Right ventricle myocardium inferior (tissue), 1 donor: Measurements from ENCODE around the gene PMVK. TPM values are rescaled to one million over a fixed set of nuclear protein-coding genes. Genes with fewer than 3 reads are reported as not detected.
"Not testable (repeated sequence)": the region's sequence is repeated elsewhere in the genome, so short reads cannot be mapped to it uniquely, and the experiment has no call there.

ENCODE experiments used
- ATAC-seq: fragments of 200-7000 bp; cut with Tn5 transposase; one replicate; pipeline ENCODE4 v1.9.1; 2020; ENCODE audit warnings: mild to moderate bottlenecking, moderate library complexity
- DNase-seq: peaks from one replicate; pipeline ENCODE4 v3.0.0; 2021; ENCODE audit errors: missing footprints
- intact Hi-C: fragments of 100-400 bp; cut with DNase I; formaldehyde crosslinking; loops from one replicate; pipeline ENCODE4 v1.11.0; 2022
- long read RNA-seq: library from polyadenylated mRNA; unstranded; transcript quantifications from one replicate; pipeline ENCODE4 v2.0.0, GENCODE V29; 2021
- total RNA-seq: library from RNA; stranded (reverse); fragmentation: NEBNext Ultra II Directional; extraction: Animal tissue kit (Norgen Biotek cat#: 25700); gene quantifications from one replicate; pipeline ENCODE4 v1.2.1, GENCODE V29; 2021
- donor health status: DM: no; HTN: yes; CAD: no; lungs with severe emphysema.

Gene PMVK
- 71.1 TPM for total RNA-seq
- long read RNA-seq, transcript PMVK-201 (5 exons, 1,280 nt), result major isoform, 70 of 73 reads
- long read RNA-seq, partial matches to known transcripts, result 1 of 73 reads
- long read RNA-seq, other reads (novel, unspliced or antisense), result 2 of 73 reads

DNA sequence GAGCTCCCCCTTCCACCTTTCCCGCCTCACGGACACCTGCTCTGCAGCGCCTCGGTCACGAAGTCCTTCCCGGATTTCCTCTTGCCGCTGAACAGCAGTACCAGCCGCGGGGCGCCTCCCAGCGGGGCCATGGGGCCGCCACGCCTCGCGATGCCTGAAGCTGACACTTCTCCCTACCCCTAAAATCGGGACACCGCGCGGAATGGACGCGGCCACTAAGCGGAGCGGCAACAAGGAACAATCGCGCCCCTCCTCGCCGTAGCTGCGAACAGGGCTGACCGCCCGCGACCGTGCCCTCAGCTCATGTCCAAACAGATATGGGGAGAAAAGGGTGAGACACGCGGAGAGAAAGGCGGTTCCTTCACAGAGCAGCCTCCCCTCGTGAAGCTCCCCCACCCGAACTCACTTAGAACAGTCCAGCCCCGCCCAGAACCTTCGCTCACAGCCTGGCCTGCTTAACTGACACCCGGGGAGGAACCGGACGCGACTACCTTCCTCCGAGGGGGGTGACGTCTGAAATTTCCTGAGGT lies at the start of gene PMVK:
PMVK (minus strand) TSS at position 165 of the 530 bp plus-strand sequence; CDS start at position 131, 34 bp downstream.
- intact Hi-C loops, result loop anchor here (2.0 kb wide), 4 partner anchors 26 to 378 kb away; partner anchors contain the start of genes SHC1 and UBE2Q1
- DNase-seq (peak; percentile 97), ATAC-seq (peak; percentile 96)

DNA sequence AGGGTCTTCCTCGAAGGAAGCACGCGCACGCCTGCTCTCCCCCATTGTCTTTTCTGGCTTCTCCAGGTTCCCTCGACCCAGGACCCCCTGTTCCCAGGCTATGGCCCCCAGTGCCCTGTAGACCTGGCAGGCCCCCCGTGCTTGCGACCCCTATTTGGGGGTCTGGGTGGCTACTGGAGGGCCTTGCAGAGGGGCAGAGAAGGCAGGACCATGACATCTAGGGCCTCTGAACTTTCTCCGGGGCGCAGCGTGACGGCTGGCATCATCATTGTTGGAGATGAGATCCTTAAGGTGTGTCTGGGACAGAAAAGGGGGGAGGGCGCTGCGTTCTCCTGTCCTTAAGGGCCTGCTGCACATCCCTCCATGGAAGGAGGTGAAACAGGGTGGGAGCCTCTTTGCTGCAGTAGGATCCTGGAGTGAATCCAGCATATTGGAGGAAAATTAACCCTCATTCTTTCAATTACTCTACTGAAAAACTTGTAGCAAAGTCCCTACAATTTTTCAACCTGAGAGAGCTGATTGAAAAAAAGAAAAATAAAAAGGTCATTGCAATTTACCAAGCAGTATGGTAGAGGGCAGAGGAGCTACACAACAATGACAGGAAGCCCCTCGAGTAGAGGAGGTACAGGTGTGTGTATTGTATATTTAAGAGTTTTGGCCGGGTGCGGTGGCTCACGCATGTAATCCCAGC lies 47.4 kb upstream of the PMVK start:
- intact Hi-C loops, result loop anchor here (2.0 kb wide), 1 partner anchor 19 kb away; the partner anchor contains the start of gene ZBTB7B
- DNase-seq, result no peak
- no peak for ATAC-seq

GRCh38 chr1:154982897-154983648 lies 46.6 kb upstream of the PMVK start, which contains the start of gene FLAD1:
Gene FLAD1, plus strand, starts transcription at chr1:154983344. Its CDS starts 351 bp downstream, at chr1:154983695.
- DNase-seq (peak; percentile 96), ATAC-seq (peak; percentile 100)
- intact Hi-C loops, result loop anchor here (2.0 kb wide), 1 partner anchor 20 kb away; the partner anchor contains the start of gene ZBTB7B

DNA sequence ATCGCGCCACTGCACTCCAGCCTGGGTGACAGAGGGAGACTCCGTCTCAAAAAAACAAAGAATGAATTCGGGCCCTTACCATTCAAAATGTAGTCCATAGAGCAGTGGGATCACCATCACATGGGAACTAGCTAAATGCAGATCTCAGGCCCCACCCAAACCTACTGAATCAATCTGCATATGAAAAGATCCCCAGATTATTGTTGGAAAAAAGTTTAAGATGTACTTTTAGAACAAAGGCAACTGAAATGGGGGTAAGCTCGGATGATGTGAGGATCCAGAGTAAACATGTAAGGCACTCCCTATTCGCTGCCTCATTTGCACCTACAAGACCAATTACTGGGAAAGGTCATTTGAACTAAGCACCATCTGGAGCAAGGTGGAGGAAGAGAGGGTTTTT lies 45.8 kb upstream of the PMVK start:
- DNase-seq (no peak), ATAC-seq (no peak)
- intact Hi-C loops, result loop anchor here (2.0 kb wide), 1 partner anchor 20 kb away; the partner anchor contains the start of gene ZBTB7B

DNA sequence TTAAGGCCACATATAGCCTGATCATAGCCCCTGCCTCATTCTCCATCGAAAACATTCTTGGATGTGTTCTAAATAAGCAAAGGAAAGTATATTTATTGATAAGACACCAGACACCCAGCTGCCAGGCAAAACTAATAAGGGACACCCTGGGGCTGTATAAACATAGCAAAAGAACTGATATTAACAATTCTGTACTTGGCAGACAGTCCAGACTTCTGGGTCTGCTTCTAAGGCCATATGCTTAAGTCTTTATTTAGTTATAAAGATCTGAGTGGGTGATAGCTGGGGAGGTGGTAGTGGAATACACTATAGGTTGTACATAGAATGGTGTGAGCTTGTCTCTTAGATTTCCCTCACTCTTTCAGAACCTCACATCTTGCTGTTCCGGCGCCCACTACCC lies 41.8 kb upstream of the PMVK start:
- intact Hi-C loops, result no loop called here
- no peak for ATAC-seq

DNA sequence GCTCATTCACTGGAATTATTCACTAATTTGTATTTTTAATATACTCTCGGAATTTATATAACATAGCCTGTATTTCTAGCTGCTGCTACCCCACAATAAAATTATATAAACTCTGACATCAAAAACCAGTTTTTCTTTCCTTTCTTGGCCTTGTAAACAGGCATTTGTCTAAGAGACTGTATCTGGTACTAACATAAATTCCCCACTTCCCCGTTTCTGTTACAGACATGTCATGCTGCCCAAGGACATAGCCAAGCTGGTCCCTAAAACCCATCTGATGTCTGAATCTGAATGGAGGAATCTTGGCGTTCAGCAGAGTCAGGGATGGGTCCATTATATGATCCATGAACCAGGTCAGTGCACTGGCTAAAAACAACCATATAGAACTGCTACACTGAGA lies 41.2 kb upstream of the PMVK start:
- intact Hi-C loops, DNase-seq, ATAC-seq: not testable (repeated sequence)

More for the DNA sequence above, 41.8 kb upstream of the PMVK start:
- no peak for DNase-seq

DNA sequence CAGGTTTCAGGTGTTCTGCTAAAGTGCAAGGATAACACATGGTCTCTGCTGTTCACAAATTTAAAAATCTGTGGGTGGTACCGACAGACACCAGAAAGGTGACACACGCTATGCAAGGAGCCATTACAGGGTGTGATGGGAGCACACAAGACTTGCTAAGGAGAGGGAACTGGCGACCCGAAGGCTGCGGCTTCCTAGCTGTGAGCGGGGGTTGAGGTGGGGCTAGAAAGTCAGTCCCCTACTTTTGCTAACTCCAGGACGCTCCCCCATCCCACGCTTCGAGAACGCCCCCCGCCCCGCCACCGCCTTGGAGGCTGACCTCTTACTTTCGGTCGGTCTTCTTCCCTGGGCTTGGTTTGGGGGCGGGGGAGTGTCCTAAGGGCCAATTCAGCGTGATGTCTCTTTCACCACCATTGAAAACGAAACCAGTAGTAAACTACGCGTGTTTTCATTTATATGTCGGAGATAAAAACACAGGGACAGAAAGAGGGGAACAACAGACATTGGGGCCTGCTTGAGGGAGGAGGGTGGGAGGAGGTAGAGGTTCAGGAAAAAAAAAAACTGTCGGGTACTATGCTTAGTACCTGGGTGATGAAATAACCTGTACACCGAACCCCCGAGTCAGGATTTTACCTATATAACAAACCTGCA lies 39.0 kb upstream of the PMVK start:
- no peak for DNase-seq
- ATAC-seq, result no peak
- intact Hi-C loops, result loop anchor here (2.0 kb wide), 1 partner anchor 25 kb away; no protein-coding TSS in a partner anchor

DNA sequence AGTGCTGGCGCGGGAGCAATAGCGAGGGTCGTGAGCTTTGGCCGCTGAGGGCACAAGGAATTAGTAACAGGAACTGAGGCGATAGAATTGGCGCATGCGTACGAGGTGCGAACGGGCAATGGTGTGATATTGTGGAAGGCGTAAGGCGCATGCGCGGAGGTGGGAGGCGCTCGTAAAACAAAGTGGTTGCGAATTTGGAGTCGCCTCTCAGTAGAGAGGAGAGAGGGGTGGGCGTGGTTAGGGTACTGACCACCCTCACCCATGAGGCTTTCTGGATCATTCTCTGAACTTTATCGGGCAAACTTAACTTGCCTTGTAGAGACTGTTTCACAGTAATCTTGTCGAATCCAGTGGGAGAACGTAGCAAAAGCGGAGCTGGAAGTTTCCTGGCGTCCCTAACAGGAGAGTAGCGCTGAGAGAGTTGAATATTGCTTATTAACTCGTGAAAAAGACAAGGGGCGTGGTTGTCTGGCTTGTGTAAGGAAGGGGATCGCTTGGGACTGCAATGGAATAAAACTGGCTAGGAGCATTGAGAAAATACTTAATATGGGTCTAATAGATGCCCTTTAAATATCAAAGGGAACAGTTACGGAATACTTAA lies 38.4 kb upstream of the PMVK start:
- intact Hi-C loops, result loop anchor here (2.0 to 5.0 kb wide), 2 partner anchors 26 to 42 kb away; no protein-coding TSS in a partner anchor
- ATAC-seq, result peak; percentile 68
- peak; percentile 95 for DNase-seq

- ATAC-seq, result peak; percentile 89
- intact Hi-C loops, result loop anchor here (2.0 to 5.0 kb wide), 2 partner anchors 27 to 43 kb away; no protein-coding TSS in a partner anchor
- DNase-seq, result peak; percentile 98
Measured at GRCh38 chr1:154974102-154974807, 37.7 kb upstream of the PMVK start, which contains the start of gene CKS1B. Gene CKS1B, plus strand, starts transcription at chr1:154974681. Its CDS starts 65 bp downstream, at chr1:154974746.

- intact Hi-C loops, result loop anchor here (2.0 to 5.0 kb wide), 2 partner anchors 27 to 44 kb away; no protein-coding TSS in a partner anchor
- ATAC-seq (peak; percentile 47), DNase-seq (peak; percentile 97)
Measured at GRCh38 chr1:154973344-154974101, 37.0 kb upstream of the PMVK start.

DNA sequence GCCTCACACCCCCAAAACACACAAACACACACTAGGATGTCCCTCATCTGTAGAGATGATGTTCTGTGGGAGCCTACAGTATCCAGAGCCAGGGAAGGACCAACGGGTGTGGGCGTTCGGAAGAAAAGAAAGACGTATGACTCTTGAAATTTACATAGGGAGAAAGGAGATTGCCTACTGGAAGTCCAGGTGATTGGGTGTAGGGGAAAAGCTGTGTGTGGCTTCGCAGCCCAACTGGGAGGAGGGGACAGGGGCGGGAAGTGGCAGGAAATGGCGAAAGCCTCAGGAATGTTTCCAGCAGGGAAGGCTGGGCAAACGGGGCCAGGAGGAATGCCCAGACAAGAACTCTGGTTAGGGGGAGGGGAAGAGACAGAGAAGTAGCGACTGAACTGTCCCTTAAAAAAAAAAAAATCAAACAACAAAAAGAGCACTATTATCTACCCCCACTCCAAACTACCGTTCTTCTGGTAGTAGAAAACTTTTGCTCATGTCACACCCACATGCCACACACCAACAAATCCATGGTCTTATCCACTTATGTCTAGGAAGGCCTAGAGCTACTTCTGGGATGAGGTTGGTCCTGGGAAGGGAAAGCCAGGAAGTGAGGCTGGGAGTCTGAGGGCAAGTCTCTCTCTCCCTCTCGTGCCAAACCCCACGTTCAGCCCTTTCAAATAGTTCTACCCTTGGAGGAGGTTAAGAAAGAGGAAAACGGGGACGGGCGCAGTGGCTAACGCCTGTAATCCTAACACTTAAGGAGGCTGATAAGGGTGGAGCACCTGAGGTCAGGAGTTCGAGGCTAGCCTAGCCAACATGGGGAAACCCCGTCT lies 36.2 kb upstream of the PMVK start:
- ATAC-seq, result no peak
- intact Hi-C loops, result loop anchor here (5.0 kb wide), 1 partner anchor 45 kb away; no protein-coding TSS in a partner anchor
- no peak for DNase-seq

GRCh38 chr1:154972213-154972516 lies 35.6 kb upstream of the PMVK start:
- no peak for ATAC-seq
- DNase-seq, result no peak
- intact Hi-C loops, result loop anchor here (5.0 kb wide), 1 partner anchor 45 kb away; no protein-coding TSS in a partner anchor

GRCh38 chr1:154971341-154971998 lies 35.0 kb upstream of the PMVK start:
- DNase-seq (no peak), ATAC-seq (no peak)
- intact Hi-C loops, result loop anchor here (2.0 to 5.0 kb wide), 3 partner anchors 35 to 79 kb away; partner anchors contain the start of genes ADAM15 and PMVK

- intact Hi-C loops, result loop anchor here (2.0 to 5.0 kb wide), 3 partner anchors 34 to 80 kb away; partner anchors contain the start of genes ADAM15 and PMVK
- DNase-seq, result peak; percentile 95
- ATAC-seq, result peak; percentile 71
Measured at GRCh38 chr1:154970631-154971340, 34.3 kb upstream of the PMVK start, which contains the start of gene SHC1. Gene SHC1, minus strand, starts transcription at chr1:154970747. Its CDS starts 221 bp downstream, at chr1:154970526.
